HG03039 (cell line): Measurements from ENCODE around the gene ACAP3.

Experiments used
- ATAC-seq: cut with Tn5 transposase; IDR thresholded peaks from one replicate; pipeline ENCODE4 v1.9.1; 2021; ENCODE audit warnings: mild to moderate bottlenecking, moderate library complexity; ENCODE audit not compliant: unreplicated experiment

Gene ACAP3

GRCh38 chr1:1307923-1308755 lies at the start of gene ACAP3, which contains the start of gene PUSL1:
Gene ACAP3 (minus strand): TSS chr1:1307930. CDS start chr1:1307815, 115 bp downstream.
Gene PUSL1 (plus strand): TSS chr1:1308597. CDS start chr1:1308644, 47 bp downstream.
- ATAC-seq = peak; percentile 48

GRCh38 chr1:1356796-1357401 lies 49.2 kb upstream of the ACAP3 start:
- no peak for ATAC-seq

- ATAC-seq = no peak
Observed at GRCh38 chr1:1356166-1356795, 48.6 kb upstream of the ACAP3 start.

GRCh38 chr1:1355416-1355815 lies 47.7 kb upstream of the ACAP3 start:
- ATAC-seq = no peak

GRCh38 chr1:1354271-1355247 lies 46.8 kb upstream of the ACAP3 start:
- ATAC-seq = no peak

GRCh38 chr1:1353389-1354151 lies 45.8 kb upstream of the ACAP3 start:
- no peak for ATAC-seq

GRCh38 chr1:1352786-1353388 lies 45.2 kb upstream of the ACAP3 start:
- ATAC-seq = no peak

GRCh38 chr1:1351511-1352427 lies 44.0 kb upstream of the ACAP3 start:
- ATAC-seq = no peak

GRCh38 chr1:1349256-1350012 lies 41.7 kb upstream of the ACAP3 start, which contains the start of gene DVL1:
Gene DVL1 (minus strand): TSS chr1:1349418. CDS start chr1:1349065, 353 bp downstream.
- peak; percentile 54 for ATAC-seq

- ATAC-seq = peak; percentile 26
Observed at GRCh38 chr1:1348420-1349255, 40.9 kb upstream of the ACAP3 start.

- no peak for ATAC-seq
Observed at GRCh38 chr1:1347663-1348419, 40.1 kb upstream of the ACAP3 start.

- ATAC-seq = no peak
Observed at GRCh38 chr1:1347026-1347595, 39.4 kb upstream of the ACAP3 start.

- no peak for ATAC-seq
Observed at GRCh38 chr1:1346501-1346890, 38.8 kb upstream of the ACAP3 start.

- ATAC-seq = no peak
Observed at GRCh38 chr1:1345860-1346500, 38.2 kb upstream of the ACAP3 start.

- ATAC-seq = no peak
Observed at GRCh38 chr1:1345384-1345783, 37.7 kb upstream of the ACAP3 start.
